ENCODE measurements around the gene PACRG.

PACRG gene

GRCh38 chr6:163241683-163242082 is 513.9 kb downstream of the PACRG start:
- no peak for DNase-seq (ENCODE audit: low read depth in 2 of 2)

- DNase-seq (ENCODE audit: low read depth in 2 of 2), result no peak
Observed at GRCh38 chr6:163243083-163243482, 515.3 kb downstream of the PACRG start.

- no peak for DNase-seq (ENCODE audit: low read depth in 2 of 2)
Observed at GRCh38 chr6:163243692-163244589, 516.2 kb downstream of the PACRG start.

- no peak for DNase-seq (ENCODE audit: low read depth in 2 of 2)
Observed at GRCh38 chr6:163248051-163248450, 520.3 kb downstream of the PACRG start.

GRCh38 chr6:163249651-163250101 is 521.9 kb downstream of the PACRG start:
- DNase-seq (ENCODE audit: low read depth in 2 of 2), result no peak

- no peak for DNase-seq (ENCODE audit: low read depth in 2 of 2)
Observed at GRCh38 chr6:163250116-163250515, 522.3 kb downstream of the PACRG start.

GRCh38 chr6:163252061-163252591 is 524.4 kb downstream of the PACRG start:
- no peak for DNase-seq (ENCODE audit: low read depth in 2 of 2)

- no peak for DNase-seq (ENCODE audit: low read depth in 2 of 2)
Observed at GRCh38 chr6:163253556-163254213, 525.9 kb downstream of the PACRG start.

GRCh38 chr6:163254341-163254835 is 526.6 kb downstream of the PACRG start:
- no peak for DNase-seq (ENCODE audit: low read depth in 2 of 2)

- DNase-seq (ENCODE audit: low read depth in 2 of 2), result no peak
Observed at GRCh38 chr6:163255265-163255664, 527.5 kb downstream of the PACRG start.

GRCh38 chr6:163259689-163260088 is 531.9 kb downstream of the PACRG start:
- DNase-seq (ENCODE audit: low read depth in 2 of 2), result no peak

GRCh38 chr6:163260111-163260895 is 532.5 kb downstream of the PACRG start:
- DNase-seq (ENCODE audit: low read depth in 2 of 2), result no peak

GRCh38 chr6:163260911-163261310 is 533.1 kb downstream of the PACRG start:
- no peak for DNase-seq (ENCODE audit: low read depth in 2 of 2)

- DNase-seq (ENCODE audit: low read depth in 2 of 2), result no peak
Observed at GRCh38 chr6:163261361-163261760, 533.6 kb downstream of the PACRG start.

- DNase-seq (ENCODE audit: low read depth in 2 of 2), result no peak
Observed at GRCh38 chr6:163262080-163262479, 534.3 kb downstream of the PACRG start.

GRCh38 chr6:163263196-163263595 is 535.4 kb downstream of the PACRG start:
- no peak for DNase-seq (ENCODE audit: low read depth in 2 of 2)

- DNase-seq (ENCODE audit: low read depth in 2 of 2), result no peak
Observed at GRCh38 chr6:163263998-163264661, 536.4 kb downstream of the PACRG start.

GRCh38 chr6:163264662-163265035 is 536.9 kb downstream of the PACRG start:
- no peak for DNase-seq (ENCODE audit: low read depth in 2 of 2)

- no peak for DNase-seq (ENCODE audit: low read depth in 2 of 2)
Observed at GRCh38 chr6:163281634-163282033, 553.9 kb downstream of the PACRG start.

GRCh38 chr6:163282672-163283071 is 554.9 kb downstream of the PACRG start:
- DNase-seq (ENCODE audit: low read depth in 2 of 2), result no peak

- no peak for DNase-seq (ENCODE audit: low read depth in 2 of 2)
Observed at GRCh38 chr6:163284151-163284550, 556.4 kb downstream of the PACRG start.

Data from activated CD4-positive, alpha-beta T cell treated with anti-CD3 and anti-CD28 coated beads for 24 hours (primary cell).